Muscle of leg (tissue), 11 donors: Measurements from ENCODE around the gene VAV2. TPM values are rescaled to one million over a fixed set of nuclear protein-coding genes. Genes with fewer than 3 reads are reported as not detected.
A peak's percentile ranks its signal among the peaks of the same experiment; 100 is the strongest.

Experiments used
- DNase-seq: peaks from one replicate; pipeline ENCODE4 v3.0.0; 2013
- H3K27ac ChIP-seq: one replicate; pipeline ENCODE4 v1.5.1; 2013; ENCODE audit warnings: mild to moderate bottlenecking, low read length, control low read depth
- H3K27me3 ChIP-seq: one replicate; pipeline ENCODE4 v1.6.1; 2013; ENCODE audit warnings: low read length; ENCODE audit not compliant: control insufficient read depth, insufficient read depth
- H3K36me3 ChIP-seq: one replicate; pipeline ENCODE4 v1.6.1; 2013; ENCODE audit warnings: low read length; ENCODE audit not compliant: control insufficient read depth, insufficient read depth
- H3K4me1 ChIP-seq: one replicate; pipeline ENCODE4 v1.6.1; 2013; ENCODE audit warnings: low read length; ENCODE audit not compliant: control insufficient read depth, insufficient read depth
- H3K4me3 ChIP-seq: one replicate; pipeline ENCODE4 v1.5.1; 2013; ENCODE audit warnings: low read length, control low read depth
- H3K9me3 ChIP-seq: replicated peaks from 2 replicates; pipeline ENCODE4 v1.6.1; 2013; ENCODE audit warnings: low read depth, low read length; ENCODE audit not compliant: control insufficient read depth
- WGBS: methylation state at CpG from one replicate; pipeline ENCODE4 v1.1.5; 2013; ENCODE audit warnings: missing lambda C conversion rate; ENCODE audit not compliant: insufficient coverage; 5-methylcytosine and 5-hydroxymethylcytosine counted together
- polyA plus RNA-seq, 8 donors: library from polyadenylated mRNA; unstranded; fragments of 120-200 nt; gene quantifications; one replicate each; pipeline versions ENCODE4 v1.2.1 to v1.2.3, GENCODE V29; 2013; ENCODE audit warnings: inconsistent platforms in 1 of 8, low replicate concordance in 1 of 8; ENCODE audit not compliant: insufficient read length in 8 of 8, insufficient read depth in 1 of 8
- total RNA-seq: library from RNA; stranded (reverse); fragments of 120-200 nt; gene quantifications from one replicate; pipeline ENCODE4 v1.2.4, GENCODE V29; 2013

Gene VAV2
- total and polyA plus RNA-seq, 9 donors, result 7.4 to 19.1 (median 16.0) TPM

- no peaks in the 10 kb centered on the region for H3K36me3 ChIP-seq
- WGBS, result 95% methylated on average over 9 of the region's 9 CpGs
- H3K27ac ChIP-seq, result no peak overlapping the region
- no peak overlapping the region for H3K4me3 ChIP-seq
- no peaks in the 10 kb centered on the region for H3K9me3 ChIP-seq
- no peaks in the 10 kb centered on the region for H3K27me3 ChIP-seq
- DNase-seq, result no peak
- peaks cover 32% of the 10 kb centered on the region for H3K4me1 ChIP-seq
Observed at GRCh38 chr9:133850161-133850560, 142.0 kb downstream of the VAV2 start.

GRCh38 chr9:133849110-133849670 is 142.9 kb downstream of the VAV2 start:
- Histone ChIP-seq H3K4me1 (peaks cover 40% of the 10 kb centered on the region), H3K4me3 (no peak overlapping the region), H3K27me3 (no peaks in the 10 kb centered on the region), H3K27ac (peak overlapping the region; percentile 42), H3K9me3 (no peaks in the 10 kb centered on the region), H3K36me3 (no peaks in the 10 kb centered on the region)
- DNase-seq, result no peak
- 67% methylated on average over 7 of the region's 16 CpGs for WGBS

GRCh38 chr9:133848471-133849109 is 143.5 kb downstream of the VAV2 start:
- H3K27me3 ChIP-seq, result no peaks in the 10 kb centered on the region
- peak overlapping the region; percentile 71 for H3K27ac ChIP-seq
- no peak for DNase-seq
- H3K4me3 ChIP-seq, result no peak overlapping the region
- no peaks in the 10 kb centered on the region for H3K9me3 ChIP-seq
- H3K4me1 ChIP-seq, result peaks cover 46% of the 10 kb centered on the region
- H3K36me3 ChIP-seq, result no peaks in the 10 kb centered on the region
- WGBS, result 76% methylated on average over 17 of the region's 19 CpGs

GRCh38 chr9:133846483-133847090 is 145.5 kb downstream of the VAV2 start:
- Histone ChIP-seq H3K4me3 (no peak overlapping the region), H3K4me1 (peaks cover 56% of the 10 kb centered on the region), H3K27me3 (no peaks in the 10 kb centered on the region), H3K9me3 (no peaks in the 10 kb centered on the region), H3K27ac (no peak overlapping the region), H3K36me3 (no peaks in the 10 kb centered on the region)
- 86% methylated on average over 12 of the region's 18 CpGs for WGBS
- DNase-seq, result no peak

- Histone ChIP-seq H3K4me3 (no peak overlapping the region), H3K36me3 (no peaks in the 10 kb centered on the region), H3K4me1 (peaks cover 60% of the 10 kb centered on the region), H3K27ac (peak overlapping the region; percentile 55), H3K9me3 (no peaks in the 10 kb centered on the region), H3K27me3 (no peaks in the 10 kb centered on the region)
- 9% methylated on average over 6 of the region's 7 CpGs for WGBS
- peak; percentile 84 for DNase-seq
Observed at GRCh38 chr9:133845440-133845839, 146.7 kb downstream of the VAV2 start.

GRCh38 chr9:133844881-133845410 is 147.2 kb downstream of the VAV2 start:
- WGBS, result 54% methylated on average over 16 of the region's 23 CpGs
- H3K4me3 ChIP-seq, result no peak overlapping the region

GRCh38 chr9:133844398-133844784 is 147.7 kb downstream of the VAV2 start:
- peak overlapping the region; percentile 55 for H3K27ac ChIP-seq
- no peaks in the 10 kb centered on the region for H3K27me3 ChIP-seq
- DNase-seq, result no peak
- peaks cover 67% of the 10 kb centered on the region for H3K4me1 ChIP-seq
- H3K9me3 ChIP-seq, result no peaks in the 10 kb centered on the region
- H3K4me3 ChIP-seq, result no peak overlapping the region
- no peaks in the 10 kb centered on the region for H3K36me3 ChIP-seq
- WGBS, result 58% methylated on average over 4 of the region's 7 CpGs

More at GRCh38 chr9:133844881-133845410, 147.2 kb downstream of the VAV2 start:
- Histone ChIP-seq H3K27ac (peak overlapping the region; percentile 55), H3K4me1 (peaks cover 65% of the 10 kb centered on the region), H3K27me3 (no peaks in the 10 kb centered on the region), H3K36me3 (no peaks in the 10 kb centered on the region), H3K9me3 (no peaks in the 10 kb centered on the region)
- no peak for DNase-seq

- Histone ChIP-seq H3K27ac (peak overlapping the region; percentile 55), H3K9me3 (no peaks in the 10 kb centered on the region), H3K27me3 (no peaks in the 10 kb centered on the region), H3K4me3 (no peak overlapping the region), H3K4me1 (peaks cover 62% of the 10 kb centered on the region), H3K36me3 (no peaks in the 10 kb centered on the region)
- WGBS, result 49% methylated on average over 13 of the region's 19 CpGs
- no peak for DNase-seq
Observed at GRCh38 chr9:133843751-133844397, 148.2 kb downstream of the VAV2 start.

GRCh38 chr9:133843250-133843649 is 148.9 kb downstream of the VAV2 start:
- no peak overlapping the region for H3K27ac ChIP-seq
- no peaks in the 10 kb centered on the region for H3K27me3 ChIP-seq
- H3K36me3 ChIP-seq, result no peaks in the 10 kb centered on the region
- WGBS, result 93% methylated on average over 3 of the region's 5 CpGs
- peaks cover 56% of the 10 kb centered on the region for H3K4me1 ChIP-seq
- no peak for DNase-seq
- no peaks in the 10 kb centered on the region for H3K9me3 ChIP-seq
- no peak overlapping the region for H3K4me3 ChIP-seq

GRCh38 chr9:133842721-133843227 is 149.3 kb downstream of the VAV2 start:
- 83% methylated on average over 20 of the region's 23 CpGs for WGBS
- DNase-seq, result no peak
- Histone ChIP-seq H3K36me3 (no peaks in the 10 kb centered on the region), H3K4me1 (peaks cover 60% of the 10 kb centered on the region), H3K27me3 (no peaks in the 10 kb centered on the region), H3K4me3 (no peak overlapping the region), H3K27ac (no peak overlapping the region), H3K9me3 (no peaks in the 10 kb centered on the region)
